Keratinocyte (primary cell): ENCODE results near the gene WIPF3. TPM values are rescaled to one million over a fixed set of nuclear protein-coding genes. Genes with fewer than 3 reads are reported as not detected.

ENCODE experiments used
- DNase-seq: peaks from one replicate; pipeline ENCODE4 v3.0.0-alpha.2; 2011; ENCODE audit warnings: low read depth, missing footprints, low spot score
- FAIRE-seq: peaks from 2 replicates; lab custom pipeline; 2011; peaks lifted over from hg19 to GRCh38; lab: Jason Lieb, UNC
- H2AFZ ChIP-seq: 2 replicates; pipeline ENCODE4 v1.6.0; 2012; ENCODE audit warnings: low read length, control low read depth, inconsistent platforms; ENCODE audit not compliant: control insufficient read depth
- H3K27ac ChIP-seq: 2 replicates; pipeline ENCODE4 v1.5.1; 2011; ENCODE audit warnings: low read length; ENCODE audit not compliant: control insufficient read depth, insufficient read depth
- H3K27me3 ChIP-seq: 3 replicates; pipeline ENCODE4 v1.6.0; 2011; ENCODE audit warnings: low read length; ENCODE audit not compliant: control insufficient read depth, insufficient read depth; ENCODE audit errors: extremely low read depth
- H3K36me3 ChIP-seq, 2 experiments: 2 replicates in 1 of 2; 3 replicates in 1 of 2; pipeline ENCODE4 v1.5.1; 2011; ENCODE audit warnings: low read length in 2 of 2, mild to moderate bottlenecking in 1 of 2; ENCODE audit not compliant: control insufficient read depth in 2 of 2, insufficient read depth in 2 of 2; ENCODE audit errors: extremely low read depth in 1 of 2
- H3K4me1 ChIP-seq: 3 replicates; pipeline ENCODE4 v1.5.1; 2011; ENCODE audit warnings: low read length; ENCODE audit not compliant: control insufficient read depth, insufficient read depth; ENCODE audit errors: extremely low read depth
- H3K4me2 ChIP-seq: 3 replicates; pipeline ENCODE4 v1.6.0; 2011; ENCODE audit warnings: low read depth, low read length; ENCODE audit not compliant: control insufficient read depth, insufficient read depth; ENCODE audit errors: extremely low read depth
- H3K4me3 ChIP-seq, 3 experiments: fragments of 200-600 bp in 1 of 3; sonication (generic) in 1 of 3; 2 replicates in 2 of 3; 3 replicates in 1 of 3; pipeline ENCODE4 v1.5.1; 2011 to 2016; ENCODE audit warnings: low read length in 3 of 3, mild to moderate bottlenecking in 3 of 3, control low read depth in 2 of 3, inconsistent platforms in 1 of 3, low read depth in 1 of 3, mixed read lengths in 1 of 3, mixed run types in 1 of 3, moderate library complexity in 1 of 3; ENCODE audit not compliant: control insufficient read depth in 2 of 3, insufficient read depth in 2 of 3; ENCODE audit errors: extremely low read depth in 1 of 3
- H3K79me2 ChIP-seq: 2 replicates; pipeline ENCODE4 v1.6.0; 2012; ENCODE audit warnings: low read length; ENCODE audit not compliant: control insufficient read depth, insufficient read depth
- H3K9ac ChIP-seq: 3 replicates; pipeline ENCODE4 v1.6.0; 2011; ENCODE audit warnings: low read length; ENCODE audit not compliant: control insufficient read depth, insufficient read depth; ENCODE audit errors: extremely low read depth
- H3K9me1 ChIP-seq: 3 replicates; pipeline ENCODE4 v1.6.0; 2011; ENCODE audit warnings: low read length; ENCODE audit not compliant: control insufficient read depth, insufficient read depth; ENCODE audit errors: extremely low read depth
- H3K9me3 ChIP-seq: 2 replicates; pipeline ENCODE4 v1.5.1; 2012; ENCODE audit warnings: low read depth, low read length; ENCODE audit not compliant: control insufficient read depth
- H4K20me1 ChIP-seq: 3 replicates; pipeline ENCODE4 v1.6.0; 2011; ENCODE audit warnings: low read length; ENCODE audit not compliant: control insufficient read depth, insufficient read depth; ENCODE audit errors: extremely low read depth
- CTCF ChIP-seq, 3 experiments: IDR thresholded peaks in 1 of 3; conservative IDR thresholded peaks in 1 of 3; optimal IDR thresholded peaks in 1 of 3; 2 replicates in 2 of 3; 3 replicates in 1 of 3; pipeline versions ENCODE3 to v1.5.1; 2011; ENCODE audit warnings: low read length in 3 of 3, mild to moderate bottlenecking in 3 of 3, moderate library complexity in 2 of 3, control low read depth in 1 of 3, inconsistent platforms in 1 of 3; ENCODE audit not compliant: insufficient read depth in 2 of 3; ENCODE audit errors: extremely low read depth in 1 of 3
- EZH2 ChIP-seq: IDR thresholded peaks from one replicate; pipeline ENCODE4 v1.6.1; 2012; ENCODE audit warnings: inconsistent platforms, mild to moderate bottlenecking, low read length, moderate library complexity
- dilution Hi-C: fragments of 300-500 bp; cut with MboI; formaldehyde crosslinking; loops from one replicate; pipeline ENCODE4 v1.7.0; 2020; ENCODE audit warnings: low sequenced_read_pairs; ENCODE audit not compliant: extremely low pct_ligation_motif_present
- polyA plus RNA-seq, 5 experiments: library from polyadenylated mRNA; depleted of rRNA in 3 of 5; stranded (reverse) in 3 of 5; stranded (forward) in 1 of 5; unstranded in 1 of 5; fragments of >200 nt; gene quantifications; 1 replicate in 1 of 5; 2 replicates in 3 of 5; 3 replicates in 1 of 5; pipeline versions ENCODE4 v1.2.1 to v1.2.3, GENCODE V29; 2011 to 2012; ENCODE audit warnings: missing spikeins in 2 of 5, low read depth in 1 of 5, low replicate concordance in 1 of 5

The WIPF3 gene
- polyA plus RNA-seq, 1 donor (not counting 4 experiments of a cell fraction or from before 2014, with no cell fraction given) = 0.04 TPM

GRCh38 chr7:29779017-29779416, 27.3 kb upstream of the WIPF3 start:
- no peak for DNase-seq
- Histone ChIP-seq H3K36me3 (no peaks in the 10 kb centered on the region), H4K20me1 (no peaks in the 10 kb centered on the region), H2AFZ (no peak overlapping the region), H3K9ac (no peak overlapping the region), H3K27me3 (peaks cover 12% of the 10 kb centered on the region), H3K27ac (no peak overlapping the region), H3K9me3 (no peaks in the 10 kb centered on the region), H3K4me2 (no peak overlapping the region), H3K4me3 (no peak overlapping the region), H3K79me2 (no peaks in the 10 kb centered on the region), H3K9me1 (no peaks in the 10 kb centered on the region), H3K4me1 (no peaks in the 10 kb centered on the region)
- TF ChIP-seq CTCF (optimal IDR thresholded peaks at IDR 0.05 in 1 of 3, IDR thresholded peaks at IDR 0.05 in 1 of 3, conservative IDR thresholded peaks at IDR 0.05 in 1 of 3; ENCODE audit: extremely low read depth in 1 of 3, insufficient read depth in 2 of 3, low read length in 3 of 3) = no peak
- no peak for TF ChIP-seq EZH2
- dilution Hi-C loops = no loop called here
- no peak for FAIRE-seq

GRCh38 chr7:29780346-29780745, 26.0 kb upstream of the WIPF3 start:
- dilution Hi-C loops = no loop called here
- FAIRE-seq = no peak

More at GRCh38 chr7:29780346-29780745, 26.0 kb upstream of the WIPF3 start:
- Histone ChIP-seq H3K27ac (no peak overlapping the region), H3K9me3 (no peaks in the 10 kb centered on the region), H3K9me1 (no peaks in the 10 kb centered on the region), H2AFZ (no peak overlapping the region), H3K79me2 (no peaks in the 10 kb centered on the region), H3K36me3 (no peaks in the 10 kb centered on the region), H3K4me1 (no peaks in the 10 kb centered on the region), H3K4me2 (no peak overlapping the region), H3K9ac (no peak overlapping the region), H3K4me3 (no peak overlapping the region), H3K27me3 (peaks cover 12% of the 10 kb centered on the region), H4K20me1 (no peaks in the 10 kb centered on the region)
- no peak for DNase-seq
- no peak for TF ChIP-seq CTCF (optimal IDR thresholded peaks at IDR 0.05 in 1 of 3, IDR thresholded peaks at IDR 0.05 in 1 of 3, conservative IDR thresholded peaks at IDR 0.05 in 1 of 3; ENCODE audit: extremely low read depth in 1 of 3, insufficient read depth in 2 of 3, low read length in 3 of 3)
- no peak for TF ChIP-seq EZH2
